ENCODE results near the gene KMO.

The KMO gene

DNA sequence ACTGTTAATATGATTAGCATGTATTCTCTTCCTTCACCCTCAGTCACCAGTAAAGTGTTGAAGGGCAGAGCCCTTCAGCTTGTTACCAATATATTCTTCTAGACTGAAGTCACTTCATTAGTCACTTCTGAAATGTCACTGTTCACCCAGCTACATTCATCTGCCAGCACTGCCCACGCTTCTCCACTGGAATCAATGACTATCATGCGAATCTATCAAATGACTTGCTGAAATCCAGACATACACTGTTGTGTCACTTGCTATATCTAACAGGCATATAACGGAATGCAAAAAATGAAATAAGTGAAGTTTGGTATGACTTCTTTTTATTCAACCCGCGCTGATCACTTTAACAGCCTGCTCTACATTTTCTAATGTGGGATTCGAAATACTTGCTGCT is 28.7 kb upstream of the KMO start:
- TF ChIP-seq, protein P1, sequence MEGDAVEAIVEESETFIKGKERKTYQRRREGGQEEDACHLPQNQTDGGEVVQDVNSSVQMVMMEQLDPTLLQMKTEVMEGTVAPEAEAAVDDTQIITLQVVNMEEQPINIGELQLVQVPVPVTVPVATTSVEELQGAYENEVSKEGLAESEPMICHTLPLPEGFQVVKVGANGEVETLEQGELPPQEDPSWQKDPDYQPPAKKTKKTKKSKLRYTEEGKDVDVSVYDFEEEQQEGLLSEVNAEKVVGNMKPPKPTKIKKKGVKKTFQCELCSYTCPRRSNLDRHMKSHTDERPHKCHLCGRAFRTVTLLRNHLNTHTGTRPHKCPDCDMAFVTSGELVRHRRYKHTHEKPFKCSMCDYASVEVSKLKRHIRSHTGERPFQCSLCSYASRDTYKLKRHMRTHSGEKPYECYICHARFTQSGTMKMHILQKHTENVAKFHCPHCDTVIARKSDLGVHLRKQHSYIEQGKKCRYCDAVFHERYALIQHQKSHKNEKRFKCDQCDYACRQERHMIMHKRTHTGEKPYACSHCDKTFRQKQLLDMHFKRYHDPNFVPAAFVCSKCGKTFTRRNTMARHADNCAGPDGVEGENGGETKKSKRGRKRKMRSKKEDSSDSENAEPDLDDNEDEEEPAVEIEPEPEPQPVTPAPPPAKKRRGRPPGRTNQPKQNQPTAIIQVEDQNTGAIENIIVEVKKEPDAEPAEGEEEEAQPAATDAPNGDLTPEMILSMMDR (IDR thresholded peaks at IDR 0.05; ENCODE audit: low read depth, low read length), result no peak

DNA sequence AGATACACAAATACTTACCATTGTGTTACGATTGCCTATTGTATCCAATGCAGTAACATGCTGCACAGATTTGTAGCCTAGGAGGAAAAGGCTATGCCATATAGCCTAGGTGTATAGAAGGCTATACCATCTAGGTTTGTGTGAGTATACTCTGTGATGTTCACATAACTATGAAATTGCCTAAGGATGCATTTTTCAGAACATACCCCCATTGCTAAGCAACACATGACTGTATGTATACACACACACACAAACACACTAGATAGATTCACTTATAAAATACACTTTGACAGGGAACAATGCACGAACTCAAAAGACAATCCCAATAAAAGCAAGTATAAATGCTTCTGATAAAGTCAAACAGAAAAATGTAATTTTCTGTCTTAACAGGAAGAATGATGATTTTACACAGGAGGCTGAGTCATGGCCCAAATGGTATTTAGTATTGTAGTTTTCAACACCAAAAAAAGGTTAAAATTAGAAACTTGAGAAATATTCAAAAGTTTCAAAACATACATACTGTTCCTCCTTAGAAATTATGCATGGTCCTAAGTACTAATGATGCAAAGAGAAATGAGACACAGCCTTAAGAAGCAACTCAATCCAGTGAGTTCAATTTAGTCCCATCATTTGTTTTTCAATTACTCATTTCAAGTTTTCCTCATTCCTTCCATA is 24.9 kb upstream of the KMO start:
- TF ChIP-seq, protein P1 (IDR thresholded peaks at IDR 0.05; ENCODE audit: low read depth, low read length), result no peak
- DNase-seq (ENCODE audit: low read depth in 2 of 2), result peak; percentile 41 to 71
- no peak overlapping the region for H3K4me3 ChIP-seq (replicated peaks in 1 of 2; ENCODE audit: low read depth in 2 of 2, low read length in 2 of 2)

More for the DNA sequence above, 28.7 kb upstream of the KMO start:
- no peak for DNase-seq (ENCODE audit: low read depth in 2 of 2)
- H3K4me3 ChIP-seq (replicated peaks in 1 of 2; ENCODE audit: low read depth in 2 of 2, low read length in 2 of 2), result no peak overlapping the region

DNA sequence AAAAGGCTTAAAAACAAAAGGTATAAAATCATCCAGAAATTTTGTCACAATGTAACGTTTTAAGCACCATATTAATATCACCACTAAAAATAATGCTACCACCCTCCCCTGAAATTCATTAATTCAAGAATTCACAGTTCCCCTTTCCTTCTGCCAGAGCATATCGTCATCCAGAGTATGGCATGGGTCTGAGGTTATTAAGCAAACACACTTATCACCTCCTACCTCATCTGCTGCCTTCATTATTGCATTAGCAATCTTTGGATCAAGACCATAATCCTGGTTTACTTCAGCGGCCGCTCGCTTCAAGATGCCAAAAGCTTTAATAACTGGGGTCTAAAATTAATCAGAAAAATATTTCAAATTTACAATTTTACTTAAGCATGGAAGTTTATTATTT is 18.8 kb upstream of the KMO start:
- TF ChIP-seq, protein P1 (IDR thresholded peaks at IDR 0.05; ENCODE audit: low read depth, low read length), result no peak
- no peak for DNase-seq (ENCODE audit: low read depth in 2 of 2)
- H3K4me3 ChIP-seq (replicated peaks in 1 of 2; ENCODE audit: low read depth in 2 of 2, low read length in 2 of 2), result no peak overlapping the region

DNA sequence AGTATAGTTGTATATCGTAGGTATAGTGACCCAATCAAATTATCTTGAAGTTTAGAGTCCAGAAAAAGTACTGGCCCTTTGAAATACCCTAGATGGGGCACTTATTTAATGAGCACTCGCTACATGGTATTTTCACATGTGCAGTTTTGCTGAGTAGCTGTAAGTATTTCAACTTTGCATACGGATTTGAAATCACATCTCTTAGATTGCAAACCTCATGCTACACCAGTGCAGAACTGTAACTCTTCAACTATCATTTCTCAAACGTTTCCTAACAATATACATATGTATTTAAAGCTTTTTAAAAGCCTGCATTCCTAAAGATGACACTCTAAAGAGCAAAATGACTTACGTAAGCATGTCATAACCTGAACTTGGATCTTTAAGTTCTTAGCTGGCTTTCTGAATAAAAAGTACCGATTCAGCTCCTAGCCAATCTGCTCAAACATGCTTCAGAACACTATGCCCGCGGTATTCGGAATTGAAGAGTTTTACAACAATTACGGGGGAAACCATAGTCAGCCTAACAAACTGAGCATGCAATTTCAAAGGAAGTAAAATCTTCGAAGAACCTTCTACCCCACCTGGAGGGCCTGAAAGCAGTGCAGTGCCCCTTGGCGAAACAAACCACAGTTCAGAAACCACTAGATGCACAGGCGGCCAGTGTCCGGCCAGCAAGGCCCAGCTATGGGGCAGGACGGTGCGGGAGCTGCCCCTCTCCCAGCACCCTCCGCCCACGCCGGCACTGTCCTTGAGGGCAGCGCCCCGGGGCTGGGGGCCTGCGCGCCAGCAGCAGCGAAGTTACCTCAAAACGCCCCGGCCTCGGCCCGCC is 13.5 kb upstream of the KMO start:
- peak; percentile 19 to 40 for DNase-seq (ENCODE audit: low read depth in 2 of 2)
- TF ChIP-seq, protein P1 (IDR thresholded peaks at IDR 0.05; ENCODE audit: low read depth, low read length), result no peak
- H3K4me3 ChIP-seq (replicated peaks in 1 of 2; ENCODE audit: low read depth in 2 of 2, low read length in 2 of 2), result peak overlapping the region; percentile 77 to 92

DNA sequence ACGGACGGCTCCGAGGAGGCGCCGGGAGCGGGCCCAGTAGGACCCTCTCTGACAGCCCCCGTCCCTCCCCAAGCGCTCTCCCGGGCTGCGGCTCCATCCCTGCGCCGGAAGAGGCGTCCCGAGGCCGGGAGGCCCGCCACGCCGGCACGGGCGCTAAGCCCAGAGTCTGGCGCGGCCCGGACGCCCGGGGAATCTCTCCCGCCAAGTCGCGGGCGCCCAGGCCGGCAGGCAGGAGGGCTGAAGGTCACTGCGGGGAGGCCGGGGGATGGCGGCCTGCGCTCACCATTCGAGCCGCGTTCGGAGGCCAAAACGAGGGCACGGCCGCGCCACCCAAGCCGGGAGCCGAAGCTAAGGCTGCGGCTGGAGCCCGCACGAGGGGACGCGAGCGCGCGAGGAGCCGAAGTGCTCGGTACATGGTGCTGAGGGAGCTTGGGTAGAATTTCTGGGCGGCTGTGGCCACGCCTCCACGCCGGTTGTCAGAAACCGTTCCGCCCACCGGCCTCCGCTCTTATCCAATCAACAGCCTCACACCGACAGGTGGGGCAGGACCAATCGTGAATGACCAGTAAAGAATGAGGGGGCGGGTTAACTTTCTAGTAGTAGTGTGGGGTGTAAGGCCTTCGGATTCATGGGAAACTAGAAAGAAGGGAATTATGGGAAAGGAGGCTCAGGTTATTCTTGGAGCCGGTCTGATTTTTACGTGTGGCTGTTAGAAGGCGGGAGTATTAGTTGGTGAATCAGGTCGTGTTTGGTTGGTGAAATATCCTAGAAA is 12.7 kb upstream of the KMO start, which contains the start of gene FH:
Gene FH, minus strand, starts transcription at position 448 of the 772 bp plus-strand sequence. Its CDS starts 33 bp downstream, at position 415.
- peak; percentile 98 to 99 for DNase-seq (ENCODE audit: low read depth in 2 of 2)
- TF ChIP-seq, protein P1 (IDR thresholded peaks at IDR 0.05; ENCODE audit: low read depth, low read length), result no peak
- peak within 1 kb of the TSS; percentile 77 to 92 for H3K4me3 ChIP-seq (replicated peaks in 1 of 2; ENCODE audit: low read depth in 2 of 2, low read length in 2 of 2)

DNA sequence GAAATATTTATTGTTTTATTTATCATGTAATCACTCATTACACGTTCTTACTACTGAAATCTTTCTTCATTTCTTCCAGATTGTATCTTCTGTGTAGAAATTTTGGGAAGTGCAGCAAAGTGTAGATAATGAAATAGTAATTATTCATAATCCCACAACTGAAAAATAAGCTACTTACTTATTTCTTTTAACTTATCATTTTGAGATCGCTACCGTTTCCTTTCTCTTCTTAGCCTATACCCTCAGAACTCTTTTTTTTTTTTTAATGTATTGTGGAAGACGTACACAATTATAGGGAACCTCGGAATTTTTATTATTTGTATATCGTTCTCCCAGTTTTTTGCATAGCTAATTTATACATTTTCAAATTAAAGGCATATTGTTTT is 12.1 kb upstream of the KMO start:
- H3K4me3 ChIP-seq (replicated peaks in 1 of 2; ENCODE audit: low read depth in 2 of 2, low read length in 2 of 2), result peak overlapping the region; percentile 21 to 92
- TF ChIP-seq, protein P1 (IDR thresholded peaks at IDR 0.05; ENCODE audit: low read depth, low read length), result no peak
- DNase-seq (ENCODE audit: low read depth in 2 of 2), result no peak
